Posterior cingulate gyrus (tissue), 11 donors: ENCODE results near the gene SIX5.
"Not testable (repeated sequence)": the region's sequence is repeated elsewhere in the genome, so short reads cannot be mapped to it uniquely, and the experiment has no call there.

Experiments
- DNase-seq, 10 donors: peaks; one replicate each; pipeline versions ENCODE4 v3.0.0 to v3.0.0-alpha.2; 2020 to 2021; ENCODE audit warnings: mixed read lengths in 3 of 10
- intact Hi-C: fragments of 100-400 bp; cut with DNase I; formaldehyde crosslinking; loops from one replicate; pipeline ENCODE4 v1.15.1; 2023

Gene SIX5

DNA sequence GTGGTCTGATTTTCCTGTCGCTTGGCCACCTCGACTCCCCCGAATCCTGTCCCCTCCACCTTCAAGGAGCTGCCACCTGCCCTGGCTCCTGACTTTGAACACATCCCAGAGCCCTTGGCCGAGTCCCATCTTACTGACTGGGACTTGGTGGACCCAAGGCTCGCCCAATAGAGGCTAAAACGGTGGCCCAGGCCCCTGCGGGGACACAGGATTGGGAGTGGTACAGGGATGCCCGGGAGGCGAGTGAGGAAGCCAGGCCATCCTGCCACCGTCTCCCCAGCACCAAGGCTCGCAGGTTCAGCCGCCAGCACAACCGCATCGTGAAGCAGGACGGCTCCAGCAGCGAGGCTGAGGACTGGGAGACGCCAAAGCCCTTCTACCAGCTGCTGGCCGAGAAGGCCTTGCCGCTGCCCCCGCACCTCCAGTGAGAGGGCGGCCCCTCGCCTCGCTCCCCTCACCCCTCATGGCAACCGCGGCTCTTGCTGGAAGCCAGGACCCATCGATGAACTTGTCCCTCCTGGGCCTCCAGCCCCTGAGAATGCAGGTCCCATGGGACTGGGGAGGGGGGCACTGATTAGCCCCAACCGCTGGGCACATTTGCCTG lies 5.3 kb downstream of the SIX5 start:
- no peak for DNase-seq
- intact Hi-C loops, result loop anchor here (2.0 kb wide), 1 partner anchor 65 kb away; no protein-coding TSS in a partner anchor

DNA sequence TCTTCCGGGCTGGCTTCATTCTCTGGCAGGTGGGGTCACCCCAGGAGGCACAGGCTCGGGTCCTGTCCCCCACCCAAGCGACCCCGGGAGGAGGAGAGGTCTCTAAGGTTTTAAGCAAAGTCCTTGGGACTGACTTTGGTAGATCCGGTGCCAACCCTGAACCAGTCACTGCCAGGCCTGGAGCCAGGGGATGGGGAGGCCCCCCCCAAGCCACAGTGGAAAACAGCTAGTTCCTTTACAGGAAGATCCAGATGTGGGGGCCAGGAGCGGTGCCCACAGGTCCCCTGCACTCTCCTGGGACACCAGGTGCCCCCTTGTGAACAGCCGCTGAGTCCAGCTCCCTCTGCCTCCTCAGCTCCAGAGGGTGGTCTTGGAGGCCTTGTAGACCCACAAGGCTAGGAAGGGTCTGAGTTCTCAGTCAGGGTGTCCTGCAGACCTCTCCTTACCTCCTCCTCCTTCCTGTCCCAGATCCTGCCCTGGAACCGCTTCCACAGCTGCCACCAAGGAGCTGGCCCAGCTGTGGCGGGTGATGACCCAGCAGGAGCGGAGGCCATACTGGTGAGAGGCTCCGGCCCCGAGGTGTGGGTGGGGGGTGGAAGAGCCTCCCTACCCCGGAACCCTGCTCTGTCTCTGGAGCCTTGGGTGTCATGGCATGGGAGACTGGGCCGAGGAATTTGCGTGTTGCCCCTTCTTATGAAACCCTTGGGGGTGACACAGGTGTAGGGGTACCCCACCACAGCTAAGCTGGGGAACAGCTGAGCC lies 6.0 kb downstream of the SIX5 start:
- DNase-seq, result no peak
- intact Hi-C loops, result no loop called here

- intact Hi-C loops, result no loop called here
- DNase-seq, result peak in 1 of 10 donors; percentile 84
Measured at GRCh38 chr19:45761714-45762113, 7.3 kb downstream of the SIX5 start.

DNA sequence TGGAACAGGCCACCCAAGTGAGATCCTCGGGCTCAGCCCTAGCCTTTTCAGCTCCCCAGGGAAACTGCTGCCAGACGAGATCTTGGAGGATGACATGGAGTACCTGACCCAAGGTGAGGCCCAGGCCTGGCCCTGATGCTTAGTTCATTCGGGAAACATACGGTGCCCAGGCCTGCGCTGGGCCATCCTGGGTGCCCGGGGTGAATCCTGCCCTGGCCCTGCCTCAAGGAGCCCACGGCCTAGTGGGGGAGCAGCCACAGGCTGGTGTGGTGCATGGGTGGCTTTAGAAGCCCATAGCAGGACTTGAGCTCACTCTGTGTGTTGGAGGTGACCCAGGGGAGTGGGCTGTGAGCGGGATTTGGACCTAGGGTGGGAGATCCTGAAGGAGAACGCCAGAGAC lies 10.1 kb downstream of the SIX5 start:
- intact Hi-C loops, result no loop called here
- DNase-seq, result no peak

DNA sequence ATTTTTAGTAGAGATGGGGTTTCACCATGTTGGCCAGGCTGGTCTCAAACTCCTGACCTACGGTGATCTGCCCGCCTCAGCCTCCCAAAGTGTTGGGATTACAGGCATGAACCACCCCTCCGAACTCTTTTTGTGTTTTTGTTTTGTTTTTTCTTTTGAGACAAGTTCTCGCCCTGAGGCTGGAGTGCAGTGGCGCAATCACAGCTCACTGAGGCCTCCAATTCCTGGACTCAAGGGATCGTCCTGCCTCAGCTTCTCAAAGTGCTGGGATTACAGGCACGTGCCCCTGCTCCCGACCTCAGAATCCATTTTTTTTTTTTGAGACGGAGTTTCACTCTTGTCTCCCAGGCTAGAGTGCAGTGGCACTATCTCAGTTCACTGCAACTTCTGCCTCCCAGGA lies 11.4 kb downstream of the SIX5 start:
- intact Hi-C loops, result no loop called here
- no peak for DNase-seq

DNA sequence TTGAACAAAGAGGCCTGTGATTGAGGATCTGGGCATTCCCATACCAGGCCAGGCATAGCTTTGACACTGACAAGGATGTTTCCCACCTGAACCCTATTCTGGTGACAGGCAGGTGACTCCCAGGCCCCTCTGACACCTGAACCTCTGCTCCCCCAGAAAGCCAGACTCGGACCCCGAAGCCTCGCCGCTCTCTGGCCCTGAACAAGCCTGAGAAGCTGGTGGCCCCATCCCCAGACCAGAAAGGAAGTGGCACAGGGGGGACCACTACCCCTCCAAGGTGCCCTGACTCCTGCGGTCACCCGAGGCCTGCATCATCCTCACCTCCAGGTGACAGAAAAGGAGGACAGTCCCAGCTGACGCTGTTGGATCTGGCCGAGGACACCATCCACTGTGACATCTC lies 14.7 kb downstream of the SIX5 start:
- no peak for DNase-seq
- intact Hi-C loops, result no loop called here

DNA sequence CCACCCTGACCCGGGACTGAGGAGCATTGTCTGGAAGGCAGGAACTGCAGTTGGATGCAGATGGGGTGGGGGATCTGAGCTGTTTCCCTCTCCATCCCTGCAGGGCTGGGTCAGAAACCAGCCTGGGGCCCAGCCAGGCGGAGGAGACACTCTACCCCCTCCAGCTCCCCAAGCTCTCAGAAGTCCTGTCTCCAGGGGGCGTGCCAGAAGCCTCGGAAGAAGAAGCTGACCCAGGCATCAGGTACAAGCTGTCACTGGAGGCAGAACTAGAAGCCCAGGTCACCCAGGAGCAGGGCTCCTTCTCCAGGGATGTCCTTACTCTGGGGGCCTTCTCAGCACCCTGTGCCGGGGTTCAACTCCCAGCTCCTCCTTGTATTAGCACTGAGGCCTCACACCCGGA lies 15.5 kb downstream of the SIX5 start:
- no peak for DNase-seq
- intact Hi-C loops, result no loop called here

DNA sequence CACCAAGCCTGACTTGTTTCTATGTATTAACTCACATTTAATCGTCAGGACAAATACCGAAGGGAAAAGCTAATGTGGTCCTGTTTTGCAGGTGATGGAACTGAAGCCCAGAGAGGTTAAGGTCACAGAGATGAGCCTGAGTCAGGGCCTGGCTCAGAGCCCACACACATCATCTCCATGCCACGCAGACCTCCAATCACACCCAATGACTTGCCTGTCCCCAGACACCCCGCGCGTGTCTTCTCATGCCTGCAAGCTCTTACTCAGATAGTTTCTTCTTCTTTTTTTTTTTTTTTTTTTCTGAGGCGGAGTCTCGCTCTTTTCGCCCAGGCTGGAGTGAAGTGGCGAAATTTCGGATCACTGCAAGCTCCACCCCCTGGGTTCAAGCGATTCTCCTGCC lies 16.4 kb downstream of the SIX5 start:
- no peak for DNase-seq
- intact Hi-C loops, result no loop called here

DNA sequence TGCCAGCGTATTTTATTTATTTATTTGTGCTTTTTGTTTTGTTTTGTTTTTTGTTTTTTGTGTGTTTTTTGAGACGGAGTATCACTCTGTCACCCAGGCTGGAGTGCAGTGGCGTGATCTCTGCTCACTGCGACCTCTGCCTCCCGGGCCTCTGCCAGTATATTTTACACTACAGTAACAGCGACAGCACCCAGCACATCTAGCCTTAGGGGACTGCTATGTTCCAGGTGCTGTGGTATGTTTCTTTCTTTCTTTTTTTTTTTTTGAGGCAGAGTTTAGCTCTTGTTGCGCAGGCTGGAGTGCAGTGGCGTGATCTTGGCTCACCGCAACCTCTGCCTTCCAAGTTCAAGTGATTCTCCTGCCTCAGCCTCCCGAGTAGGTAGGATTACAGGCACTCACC lies 17.6 kb downstream of the SIX5 start:
- intact Hi-C loops, DNase-seq: not testable (repeated sequence)

GRCh38 chr19:45747513-45747912 lies 21.5 kb downstream of the SIX5 start:
- no peak for DNase-seq
- intact Hi-C loops, result no loop called here

DNA sequence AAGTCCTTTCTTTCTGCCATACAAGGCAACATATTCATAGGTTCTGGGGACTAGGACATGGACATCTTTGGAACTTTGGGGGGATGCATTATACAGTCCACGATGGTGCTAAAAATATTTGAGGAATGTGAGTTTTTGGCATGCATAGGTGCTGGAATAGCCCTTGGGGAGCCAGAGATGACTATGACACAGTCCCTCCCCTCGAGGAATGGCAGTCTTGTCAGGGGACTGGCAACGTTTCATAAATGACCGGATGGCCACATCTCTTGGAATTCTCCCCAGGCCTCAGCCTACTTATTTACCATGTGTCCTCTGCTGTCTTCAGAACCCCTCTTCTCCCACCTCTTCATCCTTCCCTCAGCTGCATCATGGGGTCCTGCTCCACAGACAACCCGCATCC lies 22.2 kb downstream of the SIX5 start:
- no peak for DNase-seq
- intact Hi-C loops, result no loop called here

GRCh38 chr19:45745606-45746005 lies 23.4 kb downstream of the SIX5 start:
- DNase-seq, result no peak
- intact Hi-C loops, result no loop called here

- intact Hi-C loops, result no loop called here
- no peak for DNase-seq
Measured at GRCh38 chr19:45742969-45743368, 26.1 kb downstream of the SIX5 start.

DNA sequence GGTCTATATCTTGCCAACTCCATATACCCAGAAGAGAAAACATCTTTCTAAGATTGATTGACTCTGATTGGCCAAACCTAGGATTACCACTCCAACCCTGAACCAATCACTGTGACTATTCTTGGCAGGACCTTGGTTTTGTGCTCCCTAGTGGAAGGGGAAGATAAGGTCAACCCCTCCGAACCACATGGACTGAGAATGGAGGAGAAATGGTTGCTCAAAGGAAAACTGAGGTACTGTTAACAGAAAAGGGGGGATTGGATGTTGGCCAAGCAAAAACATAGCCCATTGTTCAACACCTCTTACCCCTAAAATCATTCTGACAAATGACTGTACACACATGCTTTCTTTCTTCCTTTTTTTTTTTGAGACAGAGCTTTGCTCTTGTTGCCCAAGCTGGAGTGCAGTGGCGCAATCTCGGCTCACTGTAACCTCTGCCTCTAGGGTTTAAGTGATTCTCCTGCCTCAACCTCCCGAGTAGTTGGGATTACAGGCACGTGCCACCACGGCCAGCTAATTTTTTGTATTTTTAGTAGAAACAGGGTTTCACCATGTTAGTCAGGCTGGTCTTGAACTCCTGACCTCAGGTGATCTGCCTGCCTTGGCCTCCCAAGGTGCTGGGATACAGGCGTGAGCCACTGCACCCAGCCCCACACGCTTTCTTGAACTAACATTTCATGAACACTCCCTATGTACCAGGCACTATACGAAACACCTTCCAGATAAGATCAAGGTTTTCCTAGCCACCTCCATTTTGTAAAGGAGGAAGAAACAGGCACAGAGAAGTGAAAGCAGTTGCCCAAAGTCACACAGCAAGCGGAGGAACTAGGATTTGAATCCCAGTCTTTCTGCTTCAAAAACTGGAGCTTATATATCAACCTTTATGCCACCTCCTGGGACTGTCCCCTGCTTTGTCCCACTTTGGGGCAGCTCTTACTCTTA lies 29.3 kb downstream of the SIX5 start:
- no peak for DNase-seq
- intact Hi-C loops, result no loop called here

DNA sequence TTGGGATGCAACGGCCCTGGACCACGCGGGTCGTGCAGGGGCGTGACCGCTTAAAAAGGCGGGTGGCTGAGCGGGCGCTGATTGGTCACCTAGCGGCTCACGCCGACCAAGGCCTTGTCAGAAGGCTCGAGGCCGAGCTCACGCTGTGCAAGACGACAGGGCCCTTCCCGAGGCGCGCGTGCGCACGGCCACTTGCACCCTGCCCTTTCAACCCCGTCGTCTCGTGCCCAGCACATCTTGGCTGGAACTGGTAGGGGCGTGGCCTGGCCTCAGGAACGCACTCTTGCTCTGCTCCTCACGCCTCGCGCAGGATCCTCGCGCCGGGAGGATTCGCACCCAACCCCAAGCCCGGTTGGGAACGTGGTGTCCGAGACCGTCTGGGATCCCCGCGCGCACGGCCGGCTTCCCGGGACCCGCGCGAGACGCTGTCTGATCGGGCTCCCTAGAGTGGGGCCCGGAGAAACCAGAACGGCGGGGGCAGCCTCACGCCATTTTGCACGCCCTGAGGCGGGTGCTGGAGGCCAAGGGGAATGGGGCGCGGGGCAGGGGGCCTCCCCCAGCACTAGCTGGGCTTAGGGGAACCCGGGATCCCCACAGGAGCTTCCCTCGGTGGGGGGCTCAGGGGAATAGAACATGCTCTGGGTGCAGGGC lies 35.8 kb downstream of the SIX5 start, which contains the start of gene MEIOSIN:
Gene MEIOSIN (plus strand): TSS at position 280 of the 651 bp plus-strand sequence. CDS start 1,938 bp downstream, outside the sequence.
- intact Hi-C loops, result loop anchor here (5.0 kb wide), 1 partner anchor 34 kb away; the partner anchor contains the start of gene SIX5
- DNase-seq, result peak in 1 of 10 donors; percentile 74

GRCh38 chr19:45730368-45731288 lies 38.4 kb downstream of the SIX5 start, which contains the start of gene FBXO46:
Gene FBXO46, minus strand, starts transcription at chr19:45730896. Its CDS starts 17,401 bp downstream, at chr19:45713495.
- peak; percentile 96 to 99 (median 98) for DNase-seq
- intact Hi-C loops, result loop anchor here (5.0 kb wide), 1 partner anchor 37 kb away; the partner anchor contains the start of gene SIX5

DNA sequence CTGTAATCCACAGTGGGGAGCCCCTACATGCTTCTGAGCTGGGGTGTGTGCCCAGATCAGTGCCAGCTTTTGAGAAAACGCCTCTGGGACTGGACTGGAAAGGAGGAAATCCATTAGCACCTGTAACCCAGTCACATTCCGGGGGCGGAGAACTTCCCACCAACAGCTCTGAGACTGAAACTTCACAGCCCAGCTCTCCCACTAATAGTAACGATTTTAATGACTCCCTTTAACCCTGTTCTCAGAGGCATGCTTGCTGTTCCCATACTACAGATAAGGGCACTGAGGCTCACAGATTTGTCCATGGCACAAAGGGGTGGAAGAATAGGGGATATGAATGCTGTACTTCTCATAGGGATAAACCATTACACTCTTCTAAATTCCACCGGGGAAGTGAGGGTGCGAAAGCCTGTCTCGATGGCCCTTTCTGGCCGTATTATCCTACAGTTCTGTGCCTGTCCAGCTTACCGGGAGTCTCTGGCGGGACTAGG lies 39.2 kb downstream of the SIX5 start:
- intact Hi-C loops, result loop anchor here (5.0 kb wide), 1 partner anchor 37 kb away; the partner anchor contains the start of gene SIX5
- DNase-seq, result peak in 1 of 10 donors; percentile 38

DNA sequence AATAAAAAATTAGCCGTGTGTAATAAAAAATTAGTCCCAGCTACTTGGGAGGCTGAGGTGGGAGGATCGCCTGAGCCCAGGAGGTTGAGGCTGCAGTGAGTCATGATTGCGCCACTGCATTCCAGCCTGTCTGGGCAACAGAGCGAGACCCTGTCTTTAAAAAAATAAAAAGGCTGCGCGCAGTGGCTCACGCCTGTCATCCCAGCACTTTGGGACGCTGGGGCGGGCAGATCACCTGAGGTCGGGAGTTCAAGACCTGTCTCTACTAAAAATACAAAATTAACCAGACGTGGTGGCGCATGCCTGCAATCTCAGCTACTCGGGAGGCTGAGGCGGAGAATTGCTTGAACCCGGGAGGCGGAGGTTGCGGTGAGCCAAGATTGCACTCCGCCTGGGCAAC lies 40.4 kb downstream of the SIX5 start:
- intact Hi-C loops, result not testable (repeated sequence)

GRCh38 chr19:45720065-45720464 lies 49.0 kb downstream of the SIX5 start:
- intact Hi-C loops, DNase-seq: not testable (repeated sequence)

More for the DNA sequence above, 40.4 kb downstream of the SIX5 start:
- DNase-seq, result peak in 1 of 10 donors; percentile 75
